ENCODE results near the gene MYO5A.

MYO5A gene

DNA sequence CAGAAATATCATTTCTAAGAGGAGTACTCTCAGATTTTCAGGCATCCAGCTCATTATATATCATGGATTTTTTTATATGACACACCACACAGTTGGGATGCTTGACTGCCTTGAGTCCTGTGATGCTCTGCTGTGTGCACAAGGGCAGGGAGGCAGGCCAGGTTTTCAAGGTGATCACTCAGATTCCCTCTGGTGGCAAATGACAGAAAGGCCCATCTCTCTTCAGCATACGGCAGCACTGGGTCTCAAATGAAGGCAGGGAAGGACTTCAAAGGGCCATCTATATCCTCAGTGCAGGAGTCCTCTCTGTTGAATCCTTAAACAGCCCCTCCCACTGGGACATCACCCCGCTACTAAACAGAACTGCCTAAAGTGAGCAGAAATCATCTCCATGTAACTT, 178.3 kb downstream of the MYO5A start:
- H3K27ac Mint-ChIP-seq: no peak overlapping the region
- no peak for DNase-seq
- no peaks in the 10 kb centered on the region for H3K4me1 Mint-ChIP-seq
- H3K9me3 Mint-ChIP-seq: no peaks in the 10 kb centered on the region
- peaks cover 14% of the 10 kb centered on the region for H3K36me3 Mint-ChIP-seq (ENCODE audit: low read depth)
- no peaks in the 10 kb centered on the region for H3K27me3 Mint-ChIP-seq
- no peak for ATAC-seq
- no peak overlapping the region for H3K4me3 Mint-ChIP-seq

GRCh38 chr15:52349052-52349700, 179.5 kb downstream of the MYO5A start:
- H3K27me3 Mint-ChIP-seq: no peaks in the 10 kb centered on the region
- DNase-seq (no peak), ATAC-seq (no peak)
- H3K36me3 Mint-ChIP-seq (ENCODE audit: low read depth): peaks cover 14% of the 10 kb centered on the region
- no peaks in the 10 kb centered on the region for H3K9me3 Mint-ChIP-seq
- no peaks in the 10 kb centered on the region for H3K4me1 Mint-ChIP-seq
- H3K27ac Mint-ChIP-seq: no peak overlapping the region
- H3K4me3 Mint-ChIP-seq: no peak overlapping the region

DNA sequence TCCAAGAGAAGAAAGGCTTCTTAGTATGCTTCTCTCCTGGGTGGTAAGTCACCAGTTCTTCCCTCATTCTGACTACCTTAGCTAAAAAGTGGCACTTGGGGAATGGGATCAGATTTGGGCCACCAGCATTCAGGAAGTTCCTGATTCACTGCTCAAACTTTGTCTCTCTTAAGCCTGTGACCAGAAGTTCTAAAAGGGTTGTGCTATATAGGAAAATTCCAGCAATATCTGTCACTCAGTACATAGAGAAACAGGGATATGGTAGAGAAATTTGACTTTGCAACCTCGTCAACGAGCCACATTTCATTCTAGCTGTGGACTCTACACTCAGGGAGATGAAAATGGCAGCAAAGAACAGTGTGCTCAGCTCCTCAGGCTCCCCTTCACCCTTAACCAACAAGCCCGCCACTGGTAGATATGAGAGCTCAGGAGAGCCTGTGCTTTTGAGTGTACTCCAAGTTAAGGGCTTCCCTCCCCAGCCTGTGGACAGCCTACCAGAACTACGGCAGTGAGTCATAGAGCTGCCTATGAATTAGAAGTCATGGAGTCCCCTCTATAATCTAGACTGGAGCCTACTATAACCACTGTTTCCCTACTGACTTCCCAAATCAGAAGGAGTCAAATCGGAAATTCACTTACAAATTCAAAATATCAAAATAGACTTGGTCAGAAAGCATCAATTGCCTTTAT, 180.5 kb downstream of the MYO5A start:
- Mint-ChIP-seq H3K27me3 (no peaks in the 10 kb centered on the region), H3K4me3 (no peak overlapping the region), H3K27ac (no peak overlapping the region), H3K36me3 (ENCODE audit: low read depth) (peaks cover 14% of the 10 kb centered on the region), H3K9me3 (no peaks in the 10 kb centered on the region), H3K4me1 (no peaks in the 10 kb centered on the region)
- no peak for ATAC-seq
- DNase-seq: no peak

DNA sequence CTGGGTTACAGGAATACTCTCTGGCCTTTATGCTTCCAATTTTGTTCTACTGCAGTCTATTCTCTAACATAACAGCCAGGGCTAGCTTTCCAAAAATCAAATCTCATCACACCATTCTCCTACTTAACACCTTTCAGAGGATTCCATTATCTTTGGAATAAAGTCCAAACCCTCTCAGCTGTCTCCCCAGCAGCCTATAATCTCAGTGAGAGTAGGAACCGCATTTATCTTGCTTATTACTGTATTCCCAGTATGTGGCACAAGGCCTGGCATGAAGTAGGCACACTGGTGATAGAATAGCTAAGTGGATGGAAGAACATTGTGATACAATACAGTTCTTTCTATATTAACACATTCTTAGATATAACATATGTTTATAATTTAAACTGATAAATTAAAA, 184.1 kb downstream of the MYO5A start:
- no peaks in the 10 kb centered on the region for H3K9me3 Mint-ChIP-seq
- H3K27me3 Mint-ChIP-seq: no peaks in the 10 kb centered on the region
- H3K36me3 Mint-ChIP-seq (ENCODE audit: low read depth): peaks cover 3% of the 10 kb centered on the region
- H3K4me3 Mint-ChIP-seq: no peak overlapping the region
- ATAC-seq (no peak), DNase-seq (no peak)
- no peak overlapping the region for H3K27ac Mint-ChIP-seq
- H3K4me1 Mint-ChIP-seq: no peaks in the 10 kb centered on the region

- H3K36me3 Mint-ChIP-seq (ENCODE audit: low read depth): peaks cover 5% of the 10 kb centered on the region
Observed at GRCh38 chr15:52343831-52344230, 184.8 kb downstream of the MYO5A start.

GRCh38 chr15:52340093-52340492, 188.6 kb downstream of the MYO5A start:
- no peaks in the 10 kb centered on the region for H3K27me3 Mint-ChIP-seq
- no peak for DNase-seq
- H3K36me3 Mint-ChIP-seq (ENCODE audit: low read depth): peaks cover 5% of the 10 kb centered on the region
- H3K4me1 Mint-ChIP-seq: no peaks in the 10 kb centered on the region
- no peak for ATAC-seq
- H3K9me3 Mint-ChIP-seq: no peaks in the 10 kb centered on the region
- H3K4me3 Mint-ChIP-seq: no peak overlapping the region
- no peak overlapping the region for H3K27ac Mint-ChIP-seq

More at GRCh38 chr15:52343831-52344230, 184.8 kb downstream of the MYO5A start:
- DNase-seq: no peak
- no peak overlapping the region for H3K4me3 Mint-ChIP-seq
- H3K4me1 Mint-ChIP-seq: no peaks in the 10 kb centered on the region
- no peaks in the 10 kb centered on the region for H3K9me3 Mint-ChIP-seq
- no peaks in the 10 kb centered on the region for H3K27me3 Mint-ChIP-seq
- ATAC-seq: no peak
- H3K27ac Mint-ChIP-seq: no peak overlapping the region

- Mint-ChIP-seq H3K36me3 (ENCODE audit: low read depth) (peaks cover 5% of the 10 kb centered on the region), H3K4me3 (no peak overlapping the region), H3K9me3 (no peaks in the 10 kb centered on the region), H3K27me3 (no peaks in the 10 kb centered on the region), H3K27ac (no peak overlapping the region), H3K4me1 (no peaks in the 10 kb centered on the region)
- DNase-seq (no peak), ATAC-seq (no peak)
Observed at GRCh38 chr15:52338891-52339290, 189.8 kb downstream of the MYO5A start.

GRCh38 chr15:52338058-52338457, 190.6 kb downstream of the MYO5A start:
- Mint-ChIP-seq H3K4me1 (no peaks in the 10 kb centered on the region), H3K4me3 (no peak overlapping the region), H3K36me3 (ENCODE audit: low read depth) (peaks cover 5% of the 10 kb centered on the region), H3K27me3 (no peaks in the 10 kb centered on the region), H3K9me3 (no peaks in the 10 kb centered on the region), H3K27ac (peak overlapping the region; percentile 35)
- no peak for ATAC-seq
- no peak for DNase-seq

DNA sequence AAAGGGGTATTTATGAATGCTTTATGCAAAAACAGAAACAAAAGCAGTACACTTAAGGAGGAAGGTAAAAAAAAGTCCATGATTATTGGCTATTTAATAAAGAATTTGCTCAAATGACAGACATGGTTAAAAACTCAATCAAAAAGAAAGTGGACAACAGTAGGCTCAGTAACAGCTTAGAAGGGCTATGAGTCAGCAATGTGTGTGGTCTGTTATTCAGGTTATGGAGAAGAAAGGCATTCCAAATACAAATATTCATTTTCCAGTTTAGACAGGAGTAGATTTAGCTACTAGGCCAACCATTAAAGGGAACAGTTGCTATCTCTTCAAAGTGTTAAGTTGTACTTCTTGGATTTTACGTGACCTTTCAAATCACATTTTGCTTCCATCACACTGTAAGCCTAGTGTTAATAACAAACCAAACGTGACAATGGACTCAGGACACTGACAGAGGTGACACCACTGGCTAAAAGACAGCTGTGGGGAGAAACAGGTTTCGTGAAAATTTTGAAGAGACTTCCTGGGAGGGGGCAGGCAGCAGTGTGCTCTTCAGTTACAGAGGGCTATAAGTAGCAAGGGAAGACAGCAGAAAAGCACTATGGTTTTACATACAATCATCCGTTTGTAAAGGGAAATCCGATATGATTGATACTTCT, 191.4 kb downstream of the MYO5A start:
- DNase-seq (no peak), ATAC-seq (no peak)
- Mint-ChIP-seq H3K4me1 (peaks cover 2% of the 10 kb centered on the region), H3K27ac (no peak overlapping the region), H3K27me3 (no peaks in the 10 kb centered on the region), H3K9me3 (no peaks in the 10 kb centered on the region), H3K36me3 (ENCODE audit: low read depth) (peaks cover 5% of the 10 kb centered on the region), H3K4me3 (no peak overlapping the region)

DNA sequence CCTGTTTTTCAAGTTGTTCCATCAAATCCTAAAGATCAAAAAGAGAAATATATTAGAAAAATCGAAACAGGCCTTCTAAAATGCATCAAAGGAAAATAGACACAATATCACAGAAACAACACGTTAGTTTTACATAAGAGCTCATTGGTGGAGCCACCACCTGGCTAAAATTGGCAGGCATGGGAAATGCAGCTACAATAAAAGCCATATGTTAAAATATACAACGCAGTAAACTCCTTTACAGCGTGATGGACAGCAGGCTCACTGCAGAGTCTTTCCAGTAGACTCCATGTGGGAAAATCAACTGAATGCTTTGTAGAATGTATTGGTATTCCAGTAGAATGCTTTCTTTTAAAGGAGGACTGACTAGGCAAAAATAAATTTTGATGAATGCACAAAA, 192.2 kb downstream of the MYO5A start:
- DNase-seq: no peak
- Mint-ChIP-seq H3K4me3 (no peak overlapping the region), H3K27ac (no peak overlapping the region), H3K36me3 (ENCODE audit: low read depth) (peaks cover 5% of the 10 kb centered on the region), H3K27me3 (no peaks in the 10 kb centered on the region), H3K4me1 (peaks cover 7% of the 10 kb centered on the region), H3K9me3 (no peaks in the 10 kb centered on the region)
- no peak for ATAC-seq

DNA sequence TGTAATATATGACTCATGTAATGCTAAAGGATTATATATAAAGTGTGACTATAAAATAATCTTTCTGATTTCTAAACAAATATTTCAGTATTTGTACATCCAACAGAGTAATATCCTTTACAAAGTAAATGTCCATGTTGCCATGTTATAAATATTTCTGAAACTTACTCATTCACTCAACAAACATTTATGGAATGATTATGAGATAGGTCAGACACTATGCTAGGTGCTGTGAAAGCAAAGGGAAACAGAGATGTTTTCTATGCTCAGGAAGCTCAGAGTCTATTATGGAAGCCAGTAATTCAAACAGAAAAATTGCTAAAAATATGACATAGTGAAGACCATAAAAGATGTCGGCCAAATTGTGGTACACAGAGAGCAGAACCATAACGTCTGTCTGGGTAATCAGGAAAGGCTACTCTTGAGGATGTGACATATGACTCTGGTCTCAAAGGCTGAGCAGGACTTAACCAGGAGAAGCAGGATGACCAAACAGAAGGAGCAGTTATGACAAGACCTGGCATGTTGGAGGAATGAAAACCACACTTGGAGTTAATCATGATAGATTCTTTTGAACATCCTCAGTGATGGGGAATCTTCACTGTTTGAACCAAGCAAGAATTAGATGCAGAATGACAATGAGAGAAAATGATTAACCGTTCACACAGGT, 194.1 kb downstream of the MYO5A start:
- Mint-ChIP-seq H3K9me3 (no peaks in the 10 kb centered on the region), H3K27me3 (no peaks in the 10 kb centered on the region), H3K27ac (no peak overlapping the region), H3K4me1 (peaks cover 15% of the 10 kb centered on the region), H3K4me3 (no peak overlapping the region), H3K36me3 (ENCODE audit: low read depth) (peaks cover 6% of the 10 kb centered on the region)
- no peak for DNase-seq
- no peak for ATAC-seq

DNA sequence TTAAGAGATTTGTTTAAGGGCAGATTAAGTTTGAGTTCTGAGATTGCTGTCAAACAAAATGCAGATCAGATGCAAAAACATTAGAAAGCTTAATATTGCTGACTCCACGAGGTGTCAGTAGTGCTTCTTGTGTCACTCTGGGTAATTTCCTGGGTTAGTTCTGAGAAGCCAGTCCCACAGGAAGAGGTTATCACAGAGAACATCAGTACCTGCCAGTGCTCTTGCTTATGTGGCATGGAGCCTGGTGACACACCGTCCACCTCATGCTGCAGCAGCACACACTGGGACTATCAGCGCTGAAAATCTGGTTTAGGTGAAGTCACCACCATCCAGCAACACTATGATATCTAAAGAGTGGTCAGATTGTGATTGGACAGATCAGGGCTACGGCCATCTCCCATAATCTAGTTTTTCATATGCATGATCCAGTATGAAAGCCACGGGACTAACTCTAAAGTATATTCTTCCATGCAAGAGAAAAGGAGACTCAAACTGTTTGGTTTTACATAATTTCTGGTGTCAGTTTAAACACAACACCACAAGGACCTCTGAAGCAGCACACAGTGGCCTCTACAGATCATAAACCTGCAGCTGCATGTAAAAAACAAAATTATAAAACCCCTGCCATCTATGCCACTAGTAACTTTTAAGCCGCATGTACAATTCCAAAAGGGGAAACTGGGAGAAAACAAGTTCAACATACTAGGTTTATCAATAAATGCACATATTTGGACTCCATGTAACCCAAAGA, 197.0 kb downstream of the MYO5A start:
- H3K9me3 Mint-ChIP-seq: no peaks in the 10 kb centered on the region
- H3K27me3 Mint-ChIP-seq: no peaks in the 10 kb centered on the region
- H3K27ac Mint-ChIP-seq: peak overlapping the region; percentile 69
- peak; percentile 100 for ATAC-seq
- H3K36me3 Mint-ChIP-seq (ENCODE audit: low read depth): peaks cover 9% of the 10 kb centered on the region
- no peak overlapping the region for H3K4me3 Mint-ChIP-seq
- peaks cover 15% of the 10 kb centered on the region for H3K4me1 Mint-ChIP-seq
- DNase-seq: peak; percentile 31

GRCh38 chr15:52329987-52330386, 198.7 kb downstream of the MYO5A start:
- Mint-ChIP-seq H3K36me3 (ENCODE audit: low read depth) (peaks cover 15% of the 10 kb centered on the region), H3K4me3 (no peak overlapping the region), H3K4me1 (peaks cover 15% of the 10 kb centered on the region), H3K9me3 (no peaks in the 10 kb centered on the region), H3K27me3 (no peaks in the 10 kb centered on the region), H3K27ac (no peak overlapping the region)
- ATAC-seq: no peak
- no peak for DNase-seq

DNA sequence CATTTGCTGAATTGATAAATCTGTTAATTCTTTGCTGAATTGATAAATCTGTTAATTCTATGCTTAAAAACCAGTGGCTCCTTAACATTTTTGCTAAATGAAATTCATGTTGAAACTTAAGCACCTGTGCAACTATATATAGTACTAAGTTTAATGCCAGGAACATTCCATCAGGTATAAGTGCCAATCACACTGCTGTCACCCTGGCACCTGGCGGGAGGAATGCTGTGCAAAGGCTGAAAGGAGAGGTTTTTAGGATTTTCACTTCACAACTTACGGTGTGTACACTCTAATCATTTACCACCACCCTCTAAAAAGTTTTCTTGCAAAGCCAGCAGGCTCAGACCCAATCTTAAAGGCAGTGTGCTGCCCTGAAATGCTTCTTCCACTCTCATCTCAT, 199.5 kb downstream of the MYO5A start:
- no peaks in the 10 kb centered on the region for H3K27me3 Mint-ChIP-seq
- peaks cover 17% of the 10 kb centered on the region for H3K36me3 Mint-ChIP-seq (ENCODE audit: low read depth)
- peaks cover 15% of the 10 kb centered on the region for H3K4me1 Mint-ChIP-seq
- H3K27ac Mint-ChIP-seq: no peak overlapping the region
- no peak overlapping the region for H3K4me3 Mint-ChIP-seq
- no peaks in the 10 kb centered on the region for H3K9me3 Mint-ChIP-seq
- DNase-seq (no peak), ATAC-seq (no peak)
